Vagina (tissue), 2 donors: Measurements from ENCODE around the gene PAX9.

Source experiments
- CTCF ChIP-seq, 3 experiments: fragments of 450-650 bp in 2 of 3; fragments of 200-600 bp in 1 of 3; sonication (generic) in 1 of 3; IDR thresholded peaks; one replicate each; pipeline ENCODE4 v1.5.1; 2017 to 2019; ENCODE audit warnings: antibody characterized with exemption in 3 of 3, mild to moderate bottlenecking in 2 of 3, moderate library complexity in 2 of 3
- POLR2A ChIP-seq, 2 donors: fragments of 450-650 bp; IDR thresholded peaks; one replicate each; pipeline ENCODE4 v1.6.1; 2017; ENCODE audit warnings: antibody characterized with exemption in 2 of 2, mild to moderate bottlenecking in 2 of 2, moderate library complexity in 2 of 2

- TF ChIP-seq POLR2A (IDR thresholded peaks at IDR 0.05): no peak
- TF ChIP-seq CTCF (IDR thresholded peaks at IDR 0.05): no peak
Observed at GRCh38 chr14:36718216-36718615, 56.6 kb downstream of the PAX9 start.
